ENCODE results near the gene ANKRD50.
A peak's percentile ranks its signal among the peaks of the same experiment; 100 is the strongest.

Gene ANKRD50

GRCh38 chr4:124640022-124640730 lies 72.4 kb downstream of the ANKRD50 start:
- TF ChIP-seq MAX (IDR thresholded peaks at IDR 0.05) (peak; percentile 32; the same call in 1 of the 2 replicates), REST (IDR thresholded peaks at IDR 0.05; ENCODE audit: low read depth) (no peak), RAD21 (IDR thresholded peaks at IDR 0.05; ENCODE audit: low read depth) (peak; percentile 15; the same call in 1 of the 2 replicates), YY1 (IDR thresholded peaks at IDR 0.05; ENCODE audit: low read depth) (no peak), NFIC (IDR thresholded peaks at IDR 0.05) (peak; percentile 89), CREB1 (IDR thresholded peaks at IDR 0.05; ENCODE audit: low read depth) (no peak), TEAD4 (IDR thresholded peaks at IDR 0.05) (peak; percentile 80), TCF12 (IDR thresholded peaks at IDR 0.05; ENCODE audit: low read depth) (peak; percentile 63), CEBPB (IDR thresholded peaks at IDR 0.05) (peak; percentile 46; the same call in 1 of the 2 replicates), TAF1 (IDR thresholded peaks at IDR 0.05; ENCODE audit: low read depth) (no peak), EP300 (IDR thresholded peaks at IDR 0.05; ENCODE audit: borderline replicate concordance) (peak; percentile 76; the same call in 1 of the 2 replicates)

GRCh38 chr4:124637321-124637720 lies 75.2 kb downstream of the ANKRD50 start:
- TF ChIP-seq CREB1 (IDR thresholded peaks at IDR 0.05; ENCODE audit: low read depth) (no peak), MAX (IDR thresholded peaks at IDR 0.05) (no peak), RAD21 (IDR thresholded peaks at IDR 0.05; ENCODE audit: low read depth) (no peak), FOXM1 (IDR thresholded peaks at IDR 0.05; ENCODE audit: borderline replicate concordance, low read depth) (no peak), EGR1 (IDR thresholded peaks at IDR 0.05) (no peak), TAF1 (IDR thresholded peaks at IDR 0.05; ENCODE audit: low read depth) (no peak), EP300 (IDR thresholded peaks at IDR 0.05; ENCODE audit: borderline replicate concordance) (no peak), YY1 (IDR thresholded peaks at IDR 0.05; ENCODE audit: low read depth) (no peak), TCF12 (IDR thresholded peaks at IDR 0.05; ENCODE audit: low read depth) (no peak), TEAD4 (IDR thresholded peaks at IDR 0.05) (no peak), ZBTB7A (IDR thresholded peaks at IDR 0.05; ENCODE audit: low read depth) (no peak), CEBPB (IDR thresholded peaks at IDR 0.05) (no peak), REST (IDR thresholded peaks at IDR 0.05; ENCODE audit: low read depth) (no peak), USF1 (IDR thresholded peaks at IDR 0.05) (no peak), NFIC (IDR thresholded peaks at IDR 0.05) (no peak)

- peak; percentile 86 for TF ChIP-seq EP300 (IDR thresholded peaks at IDR 0.05; ENCODE audit: borderline replicate concordance)
- peak; percentile 96 for TF ChIP-seq TCF12 (IDR thresholded peaks at IDR 0.05; ENCODE audit: low read depth)
- TF ChIP-seq CREB1 (IDR thresholded peaks at IDR 0.05; ENCODE audit: low read depth) = no peak
- no peak for TF ChIP-seq EGR1 (IDR thresholded peaks at IDR 0.05)
- TF ChIP-seq ZBTB7A (IDR thresholded peaks at IDR 0.05; ENCODE audit: low read depth) = no peak
- no peak for TF ChIP-seq YY1 (IDR thresholded peaks at IDR 0.05; ENCODE audit: low read depth)
- no peak for TF ChIP-seq REST (IDR thresholded peaks at IDR 0.05; ENCODE audit: low read depth)
- TF ChIP-seq TAF1 (IDR thresholded peaks at IDR 0.05; ENCODE audit: low read depth) = no peak
- TF ChIP-seq FOXM1 (IDR thresholded peaks at IDR 0.05; ENCODE audit: borderline replicate concordance, low read depth) = peak; percentile 60; the same call in 1 of the 2 replicates
- peak; percentile 28; the same call in 1 of the 2 replicates for TF ChIP-seq RAD21 (IDR thresholded peaks at IDR 0.05; ENCODE audit: low read depth)
- TF ChIP-seq USF1 (IDR thresholded peaks at IDR 0.05) = peak; percentile 13; the same call in 1 of the 2 replicates
- peak; percentile 88 for TF ChIP-seq NFIC (IDR thresholded peaks at IDR 0.05)
- peak; percentile 57; the same call in 1 of the 2 replicates for TF ChIP-seq MAX (IDR thresholded peaks at IDR 0.05)
- peak; percentile 93 for TF ChIP-seq TEAD4 (IDR thresholded peaks at IDR 0.05)
- peak; percentile 72 for TF ChIP-seq CEBPB (IDR thresholded peaks at IDR 0.05)
Measured at GRCh38 chr4:124636788-124637187, 75.7 kb downstream of the ANKRD50 start.

Data from Ishikawa (cell line).